ENCODE measurements around the gene ITPR1.

The ITPR1 gene

GRCh38 chr3:4780545-4780957 is 287.4 kb downstream of the ITPR1 start:
- no peak for FAIRE-seq
- no peak for DNase-seq (ENCODE audit: extremely low spot score, insufficient read length, low read depth)

DNA sequence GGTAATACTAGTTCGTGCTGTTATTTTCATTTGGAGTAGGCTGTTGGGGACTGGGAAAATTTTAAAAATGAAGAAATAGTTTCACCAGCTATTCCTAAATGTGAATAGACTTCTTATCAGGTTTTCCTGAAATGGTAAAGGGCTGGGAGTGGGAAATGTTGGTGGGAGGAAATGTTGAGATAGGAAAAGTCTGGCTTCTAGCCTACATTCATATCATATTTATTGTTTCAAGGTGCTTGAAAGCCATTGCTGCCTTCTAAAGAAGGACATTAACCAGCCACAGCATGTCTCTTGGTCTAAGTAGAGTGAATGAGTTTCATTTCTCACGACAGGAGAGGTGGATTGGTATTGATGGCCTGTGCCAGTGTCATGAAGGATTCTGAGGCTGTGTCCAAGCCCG is 288.9 kb downstream of the ITPR1 start:
- DNase-seq (ENCODE audit: extremely low spot score, insufficient read length, low read depth): no peak
- no peak for FAIRE-seq

DNA sequence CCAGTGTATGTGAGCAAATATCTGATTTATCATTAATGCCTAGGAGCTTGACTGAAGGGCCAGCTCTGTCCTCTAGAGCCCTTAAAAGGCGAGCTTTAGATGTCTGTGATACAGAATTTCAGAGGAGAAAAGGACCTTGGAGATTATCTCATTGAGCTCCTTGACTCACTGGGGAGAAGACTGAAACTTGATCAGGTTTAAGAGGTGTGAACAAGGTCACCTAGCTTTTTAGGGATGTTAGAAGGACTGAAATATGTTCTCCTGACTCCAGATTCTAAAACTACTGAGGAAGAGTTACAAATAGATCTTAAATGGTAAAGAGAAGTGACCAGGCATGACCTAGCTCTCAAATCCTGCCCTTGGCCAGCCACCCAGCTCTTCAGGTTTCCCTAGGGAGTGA is 292.4 kb downstream of the ITPR1 start:
- FAIRE-seq: no peak

DNA sequence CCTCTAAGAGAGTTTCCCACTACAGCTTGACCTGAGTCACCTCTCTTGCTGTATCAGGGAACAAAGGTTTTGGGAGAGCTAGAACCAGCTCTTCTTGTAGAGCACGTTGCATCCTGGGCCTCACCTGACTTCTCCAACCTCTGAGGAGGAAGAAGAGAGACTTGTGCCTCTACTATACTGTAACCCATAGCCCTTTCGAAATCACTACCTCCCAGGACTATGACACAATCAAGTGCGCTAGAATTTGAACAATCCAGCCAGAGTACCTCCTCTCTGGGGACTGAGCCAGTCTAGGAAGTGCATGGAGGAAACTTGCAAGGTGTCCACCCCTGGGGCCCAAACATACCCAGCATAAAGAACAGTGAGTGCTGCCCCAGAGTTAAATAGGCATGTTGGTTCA is 293.3 kb downstream of the ITPR1 start:
- no peak for FAIRE-seq

More for the DNA sequence above, 292.4 kb downstream of the ITPR1 start:
- no peak for DNase-seq (ENCODE audit: extremely low spot score, insufficient read length, low read depth)

DNA sequence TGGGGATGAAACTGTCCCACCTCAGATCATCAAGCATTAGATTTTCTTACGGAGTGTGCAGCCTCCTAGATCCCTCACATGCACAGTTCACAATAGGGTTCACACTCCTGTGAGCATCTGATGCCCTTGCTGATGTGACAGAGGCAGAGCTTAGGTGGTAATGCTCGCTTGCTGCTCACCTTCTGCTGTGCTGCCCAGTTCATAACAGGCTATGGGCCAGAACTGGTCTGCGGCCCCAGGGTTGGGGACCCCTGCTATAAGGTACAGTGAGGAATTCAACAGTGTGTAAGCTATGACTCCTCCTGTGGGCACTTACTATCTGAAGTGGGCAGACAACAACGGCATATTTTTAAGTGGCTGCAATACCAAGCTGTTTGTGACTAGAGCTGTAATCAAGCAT is 298.2 kb downstream of the ITPR1 start:
- FAIRE-seq (no peak), DNase-seq (ENCODE audit: extremely low spot score, insufficient read length, low read depth) (no peak)

More for the DNA sequence above, 293.3 kb downstream of the ITPR1 start:
- DNase-seq (ENCODE audit: extremely low spot score, insufficient read length, low read depth): no peak

GRCh38 chr3:4793311-4793710 is 300.2 kb downstream of the ITPR1 start:
- FAIRE-seq: no peak

GRCh38 chr3:4794331-4794730 is 301.2 kb downstream of the ITPR1 start:
- FAIRE-seq (no peak), DNase-seq (ENCODE audit: extremely low spot score, insufficient read length, low read depth) (no peak)

More at GRCh38 chr3:4793311-4793710, 300.2 kb downstream of the ITPR1 start:
- no peak for DNase-seq (ENCODE audit: extremely low spot score, insufficient read length, low read depth)

GRCh38 chr3:4794798-4795197 is 301.6 kb downstream of the ITPR1 start:
- FAIRE-seq (no peak), DNase-seq (ENCODE audit: extremely low spot score, insufficient read length, low read depth) (no peak)

- DNase-seq (ENCODE audit: extremely low spot score, insufficient read length, low read depth) (no peak), FAIRE-seq (no peak)
Observed at GRCh38 chr3:4795905-4796304, 302.8 kb downstream of the ITPR1 start.

DNA sequence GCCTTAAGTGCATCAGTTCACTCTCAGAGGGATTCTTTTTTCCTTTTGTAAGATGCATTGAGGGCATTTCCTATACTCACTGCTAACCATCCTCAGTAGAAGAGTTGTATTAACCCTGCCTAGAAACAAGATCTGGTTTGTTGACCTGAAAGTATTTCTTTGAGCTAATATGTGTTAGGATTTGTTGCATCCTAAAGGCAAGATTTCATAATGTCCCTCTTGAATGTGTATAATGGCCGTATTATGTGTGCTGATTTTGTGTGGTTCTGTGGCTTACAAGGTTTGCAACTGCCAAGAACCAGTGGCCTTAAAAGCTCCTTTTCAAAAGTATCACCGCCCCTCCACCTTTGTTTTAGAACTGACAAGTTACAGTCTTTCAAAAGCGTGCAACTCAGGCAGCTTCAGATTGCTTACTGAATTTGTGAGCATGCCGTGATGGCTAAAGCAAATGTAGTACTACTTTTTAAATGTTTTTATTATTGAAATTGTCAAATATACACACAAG is 304.1 kb downstream of the ITPR1 start:
- DNase-seq (ENCODE audit: extremely low spot score, insufficient read length, low read depth) (no peak), FAIRE-seq (no peak)

GRCh38 chr3:4799266-4800256 is 306.4 kb downstream of the ITPR1 start:
- no peak for FAIRE-seq

DNA sequence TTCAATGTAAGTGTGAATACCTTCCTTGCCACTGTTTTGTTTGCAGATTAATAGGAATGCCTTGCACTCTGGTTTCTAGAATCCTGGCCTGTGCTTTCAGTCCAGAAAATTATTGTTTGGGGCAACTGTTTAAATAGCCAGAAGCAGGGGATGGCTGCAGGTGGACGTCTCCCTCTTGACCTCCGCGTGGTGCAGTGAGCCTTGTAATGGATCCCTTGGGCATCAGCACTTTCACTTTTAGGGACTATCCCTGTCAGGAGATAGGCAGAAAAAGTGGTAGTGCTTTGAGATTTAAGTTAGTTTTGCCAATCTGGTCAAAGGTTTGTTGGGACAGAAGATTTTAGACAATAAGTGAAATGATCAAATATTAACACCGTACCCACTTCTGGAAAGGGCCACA is 307.4 kb downstream of the ITPR1 start:
- FAIRE-seq: no peak
- DNase-seq (ENCODE audit: extremely low spot score, insufficient read length, low read depth): no peak

More at GRCh38 chr3:4799266-4800256, 306.4 kb downstream of the ITPR1 start:
- no peak for DNase-seq (ENCODE audit: extremely low spot score, insufficient read length, low read depth)

- FAIRE-seq (no peak), DNase-seq (ENCODE audit: extremely low spot score, insufficient read length, low read depth) (no peak)
Observed at GRCh38 chr3:4801892-4802291, 308.7 kb downstream of the ITPR1 start.

GRCh38 chr3:4802903-4803302 is 309.8 kb downstream of the ITPR1 start:
- no peak for FAIRE-seq
- no peak for DNase-seq (ENCODE audit: extremely low spot score, insufficient read length, low read depth)

GRCh38 chr3:4804161-4805058 is 311.3 kb downstream of the ITPR1 start:
- FAIRE-seq (no peak), DNase-seq (ENCODE audit: extremely low spot score, insufficient read length, low read depth) (no peak)

DNA sequence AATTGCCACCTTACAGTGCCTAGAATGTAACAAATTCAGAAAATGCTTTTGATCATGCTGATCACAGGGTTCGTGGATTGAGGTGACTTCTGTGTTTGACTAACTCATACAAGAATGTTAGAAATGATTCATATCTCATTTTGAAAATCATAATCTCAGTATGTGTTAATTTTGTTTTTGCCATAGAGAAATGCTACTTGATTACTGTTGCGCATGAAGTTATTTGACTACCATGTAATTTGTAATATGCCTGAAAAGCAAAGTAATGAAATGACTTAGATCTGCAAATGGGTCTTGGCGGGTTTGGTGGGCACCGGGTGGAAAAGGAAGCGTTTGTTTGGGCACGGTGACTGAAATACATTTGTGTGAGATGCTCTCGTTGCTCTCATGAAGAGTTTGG is 312.5 kb downstream of the ITPR1 start:
- DNase-seq (ENCODE audit: extremely low spot score, insufficient read length, low read depth) (no peak), FAIRE-seq (no peak)

DNA sequence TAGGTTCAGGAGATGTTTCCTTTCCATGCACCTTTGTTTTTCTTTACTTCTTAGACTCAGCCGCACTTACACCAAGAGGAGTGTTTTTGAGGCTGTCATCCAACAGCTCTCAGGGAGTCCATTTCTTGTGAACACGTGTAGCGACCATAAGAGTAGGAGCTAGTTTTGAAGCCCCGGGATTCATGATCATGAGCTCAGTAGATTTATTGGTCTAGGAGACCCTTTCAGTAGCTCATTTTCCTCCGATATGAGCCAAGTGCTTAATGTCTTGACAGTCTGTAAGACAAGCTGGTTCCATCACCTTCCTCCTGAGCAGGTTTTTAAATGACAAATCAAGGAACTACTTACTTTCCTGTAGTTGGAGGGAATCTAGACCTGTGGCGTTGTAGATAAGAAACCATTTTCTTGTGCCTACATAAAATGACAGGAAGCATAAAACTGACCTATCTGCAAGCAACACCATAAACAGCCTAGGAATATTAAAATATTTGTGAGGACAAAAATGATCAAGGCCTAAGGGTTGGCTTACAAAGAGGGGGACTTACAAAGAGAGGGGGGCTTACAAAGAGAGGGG is 313.5 kb downstream of the ITPR1 start:
- FAIRE-seq (no peak), DNase-seq (ENCODE audit: extremely low spot score, insufficient read length, low read depth) (no peak)

- FAIRE-seq: no peak
Observed at GRCh38 chr3:4807381-4808280, 314.5 kb downstream of the ITPR1 start.

DNA sequence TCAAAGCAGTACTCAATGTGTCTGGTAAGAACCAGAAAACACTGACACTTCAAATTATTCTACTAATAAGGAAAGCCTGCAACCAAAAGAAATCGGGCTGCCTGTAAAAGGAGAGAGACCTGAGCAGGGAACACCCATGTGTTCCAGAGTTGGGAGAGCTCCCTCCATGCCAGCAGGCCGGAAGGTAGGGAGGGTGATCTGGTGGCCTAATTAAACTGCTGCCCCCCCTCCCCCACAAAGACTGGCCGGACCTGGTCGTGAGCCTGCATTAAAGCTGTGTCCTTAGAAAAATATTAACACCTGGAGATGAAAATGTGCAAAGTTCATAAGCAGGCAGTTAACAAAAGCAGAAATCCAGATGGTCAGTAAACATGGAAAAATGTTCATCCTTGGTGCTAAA is 315.5 kb downstream of the ITPR1 start:
- FAIRE-seq: no peak

More at GRCh38 chr3:4807381-4808280, 314.5 kb downstream of the ITPR1 start:
- no peak for DNase-seq (ENCODE audit: extremely low spot score, insufficient read length, low read depth)

More for the DNA sequence above, 315.5 kb downstream of the ITPR1 start:
- no peak for DNase-seq (ENCODE audit: extremely low spot score, insufficient read length, low read depth)
